ENCODE data around the gene ZNF107.
A peak's percentile ranks its signal among the peaks of the same experiment; 100 is the strongest.
"Not testable (repeated sequence)": the region's sequence is repeated elsewhere in the genome, so short reads cannot be mapped to it uniquely, and the experiment has no call there.

The ZNF107 gene

GRCh38 chr7:64687249-64687648, 21.3 kb downstream of the ZNF107 start:
- no peak overlapping the region for H2AFZ ChIP-seq (ENCODE audit: low read length)
- no peak for TF ChIP-seq CTCF (conservative IDR thresholded peaks at IDR 0.05; ENCODE audit: low read length)
- TF ChIP-seq EZH2phosphoT487 (IDR thresholded peaks at IDR 0.05; ENCODE audit: borderline replicate concordance) = no peak
- peaks cover 81% of the 10 kb centered on the region for H3K36me3 ChIP-seq (ENCODE audit: insufficient read depth, low read length)
- no peaks in the 10 kb centered on the region for H3K9me2 ChIP-seq (replicated peaks; ENCODE audit: low read depth, low read length)
- H3K4me2 ChIP-seq (ENCODE audit: low read depth, low read length, poor library complexity, severe bottlenecking) = peak overlapping the region; percentile 58
- H3K4me1 ChIP-seq (ENCODE audit: insufficient read depth, low read length, poor library complexity, severe bottlenecking) = peaks cover 49% of the 10 kb centered on the region
- peaks cover 36% of the 10 kb centered on the region for H4K20me1 ChIP-seq (ENCODE audit: insufficient read depth, low read length, poor library complexity, severe bottlenecking)
- H3F3A ChIP-seq (ENCODE audit: low read depth) = no peaks in the 10 kb centered on the region
- H3K79me2 ChIP-seq (ENCODE audit: insufficient read depth, low read length) = peaks cover 66% of the 10 kb centered on the region
- peak overlapping the region; percentile 46 for H3K4me3 ChIP-seq (ENCODE audit: low read length, poor library complexity, severe bottlenecking)
- H3K9me3 ChIP-seq (ENCODE audit: insufficient read depth, low read depth, low read length) = no peaks in the 10 kb centered on the region
- no peaks in the 10 kb centered on the region for H3K27me3 ChIP-seq (ENCODE audit: insufficient read depth, low read length, poor library complexity, severe bottlenecking)
- peak overlapping the region; percentile 54 for H3K9ac ChIP-seq (ENCODE audit: low read depth, low read length, poor library complexity, severe bottlenecking)

GRCh38 chr7:64688988-64689387, 23.1 kb downstream of the ZNF107 start:
- no peaks in the 10 kb centered on the region for H3K9me3 ChIP-seq (ENCODE audit: insufficient read depth, low read depth, low read length)
- H3K79me2 ChIP-seq (ENCODE audit: insufficient read depth, low read length) = peaks cover 70% of the 10 kb centered on the region
- no peak overlapping the region for H3K4me2 ChIP-seq (ENCODE audit: low read depth, low read length, poor library complexity, severe bottlenecking)
- H3K36me3 ChIP-seq (ENCODE audit: insufficient read depth, low read length) = peaks cover 74% of the 10 kb centered on the region
- no peaks in the 10 kb centered on the region for H3F3A ChIP-seq (ENCODE audit: low read depth)
- H3K4me3 ChIP-seq (ENCODE audit: low read length, poor library complexity, severe bottlenecking) = no peak overlapping the region
- no peak overlapping the region for H2AFZ ChIP-seq (ENCODE audit: low read length)
- H3K9ac ChIP-seq (ENCODE audit: low read depth, low read length, poor library complexity, severe bottlenecking) = no peak overlapping the region
- H4K20me1 ChIP-seq (ENCODE audit: insufficient read depth, low read length, poor library complexity, severe bottlenecking) = peaks cover 36% of the 10 kb centered on the region
- no peaks in the 10 kb centered on the region for H3K27me3 ChIP-seq (ENCODE audit: insufficient read depth, low read length, poor library complexity, severe bottlenecking)
- TF ChIP-seq CTCF (conservative IDR thresholded peaks at IDR 0.05; ENCODE audit: low read length) (0 out of 2 replicates have a peak, but pooled peaks have one; percentile 18), EZH2phosphoT487 (IDR thresholded peaks at IDR 0.05; ENCODE audit: borderline replicate concordance) (no peak)
- no peaks in the 10 kb centered on the region for H3K9me2 ChIP-seq (replicated peaks; ENCODE audit: low read depth, low read length)
- peaks cover 49% of the 10 kb centered on the region for H3K4me1 ChIP-seq (ENCODE audit: insufficient read depth, low read length, poor library complexity, severe bottlenecking)

- H3K36me3 ChIP-seq (ENCODE audit: insufficient read depth, low read length) = peaks cover 66% of the 10 kb centered on the region
- H4K20me1 ChIP-seq (ENCODE audit: insufficient read depth, low read length, poor library complexity, severe bottlenecking) = peaks cover 32% of the 10 kb centered on the region
- H3F3A ChIP-seq (ENCODE audit: low read depth) = no peaks in the 10 kb centered on the region
- no peak overlapping the region for H3K9ac ChIP-seq (ENCODE audit: low read depth, low read length, poor library complexity, severe bottlenecking)
- H3K4me3 ChIP-seq (ENCODE audit: low read length, poor library complexity, severe bottlenecking) = no peak overlapping the region
- H3K4me1 ChIP-seq (ENCODE audit: insufficient read depth, low read length, poor library complexity, severe bottlenecking) = peaks cover 27% of the 10 kb centered on the region
- no peaks in the 10 kb centered on the region for H3K27me3 ChIP-seq (ENCODE audit: insufficient read depth, low read length, poor library complexity, severe bottlenecking)
- no peak overlapping the region for H3K4me2 ChIP-seq (ENCODE audit: low read depth, low read length, poor library complexity, severe bottlenecking)
- no peak overlapping the region for H2AFZ ChIP-seq (ENCODE audit: low read length)
- H3K9me3 ChIP-seq (ENCODE audit: insufficient read depth, low read depth, low read length) = no peaks in the 10 kb centered on the region
- no peak for TF ChIP-seq EZH2phosphoT487 (IDR thresholded peaks at IDR 0.05; ENCODE audit: borderline replicate concordance)
- TF ChIP-seq CTCF (conservative IDR thresholded peaks at IDR 0.05; ENCODE audit: low read length) = no peak
- peaks cover 65% of the 10 kb centered on the region for H3K79me2 ChIP-seq (ENCODE audit: insufficient read depth, low read length)
- H3K9me2 ChIP-seq (replicated peaks; ENCODE audit: low read depth, low read length) = no peaks in the 10 kb centered on the region
Measured at GRCh38 chr7:64691831-64692230, 25.9 kb downstream of the ZNF107 start.

- not testable (repeated sequence) for H3K4me2 ChIP-seq (ENCODE audit: low read depth, low read length, poor library complexity, severe bottlenecking); H3K4me3 ChIP-seq (ENCODE audit: low read length, poor library complexity, severe bottlenecking); H3K9me2 ChIP-seq (replicated peaks; ENCODE audit: low read depth, low read length); H2AFZ ChIP-seq (ENCODE audit: low read length); H3K4me1 ChIP-seq (ENCODE audit: insufficient read depth, low read length, poor library complexity, severe bottlenecking); H3F3A ChIP-seq (ENCODE audit: low read depth); H4K20me1 ChIP-seq (ENCODE audit: insufficient read depth, low read length, poor library complexity, severe bottlenecking); H3K27me3 ChIP-seq (ENCODE audit: insufficient read depth, low read length, poor library complexity, severe bottlenecking); H3K9ac ChIP-seq (ENCODE audit: low read depth, low read length, poor library complexity, severe bottlenecking); H3K9me3 ChIP-seq (ENCODE audit: insufficient read depth, low read depth, low read length)
- Histone ChIP-seq H3K36me3 (ENCODE audit: insufficient read depth, low read length) (peaks cover 52% of the 10 kb centered on the region; the same call in 1 of the 2 replicates), H3K79me2 (ENCODE audit: insufficient read depth, low read length) (peaks cover 25% of the 10 kb centered on the region; the same call in 1 of the 2 replicates)
Measured at GRCh38 chr7:64697863-64698262, 31.9 kb downstream of the ZNF107 start.

All from Loucy (cell line).